Mammary epithelial cell (primary cell): ENCODE measurements around the gene UQCRQ.

ENCODE experiments used
- CTCF ChIP-seq, 2 donors: IDR thresholded peaks in 1 of 2; conservative IDR thresholded peaks in 1 of 2; 2 replicates each; pipeline ENCODE4 v1.5.1; 2011 to 2012; ENCODE audit warnings: inconsistent platforms in 2 of 2, low read length in 2 of 2, mild to moderate bottlenecking in 2 of 2, control low read depth in 1 of 2, low read depth in 1 of 2; ENCODE audit not compliant: insufficient read depth in 1 of 2; ENCODE audit errors: extremely low read depth in 1 of 2
- EZH2 ChIP-seq: IDR thresholded peaks from 2 replicates; pipeline ENCODE4 v1.6.1; 2012; ENCODE audit warnings: low read length, inconsistent platforms, borderline replicate concordance

GRCh38 chr5:132834057-132834456 lies 32.4 kb upstream of the UQCRQ start:
- TF ChIP-seq CTCF (conservative IDR thresholded peaks at IDR 0.05 in 1 of 2, IDR thresholded peaks at IDR 0.05 in 1 of 2; ENCODE audit: extremely low read depth in 1 of 2, insufficient read depth in 1 of 2, low read depth in 1 of 2, low read length in 2 of 2) = no peak
- no peak for TF ChIP-seq EZH2
